HL-60 (cell line): ENCODE measurements around the gene ADCY5.

Experiments used
- DNase-seq, 2 experiments: peaks; one replicate each; pipeline ENCODE4 v3.0.0-alpha.2; 2010 to 2020; ENCODE audit warnings: low read depth in 1 of 2, low spot score in 1 of 2
- H3K27ac ChIP-seq: fragments of 250-450 bp; sonication (Bioruptor Pico); replicated peaks from 2 replicates; pipeline ENCODE4 v1.5.1; 2020; ENCODE audit warnings: mild to moderate bottlenecking, moderate library complexity
- H3K27me3 ChIP-seq: fragments of 250-450 bp; sonication (Bioruptor Pico); 2 replicates; pipeline ENCODE4 v1.5.1; 2021; ENCODE audit warnings: mild to moderate bottlenecking, moderate library complexity; ENCODE audit not compliant: insufficient read depth, poor library complexity, severe bottlenecking
- H3K4me3 ChIP-seq: replicated peaks from 2 replicates; pipeline ENCODE4 v1.5.1; 2011; ENCODE audit warnings: mild to moderate bottlenecking, control low read depth, low read length; ENCODE audit not compliant: insufficient read depth
- GABPA ChIP-seq: IDR thresholded peaks from 2 replicates; pipeline ENCODE4 v1.6.1; 2012; ENCODE audit warnings: low read depth
- POLR2AphosphoS5 ChIP-seq: IDR thresholded peaks from 2 replicates; pipeline ENCODE4 v1.6.1; 2012; ENCODE audit warnings: low read depth
- REST ChIP-seq: IDR thresholded peaks from 2 replicates; pipeline ENCODE4 v1.6.1; 2012; ENCODE audit warnings: low read depth; ENCODE audit not compliant: insufficient replicate concordance
- SPI1 ChIP-seq: IDR thresholded peaks from 2 replicates; pipeline ENCODE4 v1.6.1; 2012; ENCODE audit warnings: low read depth, mild to moderate bottlenecking, borderline replicate concordance
- TF ChIP-seq, protein P1 (sequence below): IDR thresholded peaks from one replicate; pipeline ENCODE4 v1.5.1; 2011; ENCODE audit warnings: low read length, control low read depth, inconsistent platforms; ENCODE audit not compliant: insufficient read depth

ADCY5 gene

GRCh38 chr3:123267821-123268220, 181.1 kb downstream of the ADCY5 start:
- TF ChIP-seq REST (no peak), SPI1 (no peak), GABPA (no peak), POLR2AphosphoS5 (no peak)
- TF ChIP-seq, protein P1, sequence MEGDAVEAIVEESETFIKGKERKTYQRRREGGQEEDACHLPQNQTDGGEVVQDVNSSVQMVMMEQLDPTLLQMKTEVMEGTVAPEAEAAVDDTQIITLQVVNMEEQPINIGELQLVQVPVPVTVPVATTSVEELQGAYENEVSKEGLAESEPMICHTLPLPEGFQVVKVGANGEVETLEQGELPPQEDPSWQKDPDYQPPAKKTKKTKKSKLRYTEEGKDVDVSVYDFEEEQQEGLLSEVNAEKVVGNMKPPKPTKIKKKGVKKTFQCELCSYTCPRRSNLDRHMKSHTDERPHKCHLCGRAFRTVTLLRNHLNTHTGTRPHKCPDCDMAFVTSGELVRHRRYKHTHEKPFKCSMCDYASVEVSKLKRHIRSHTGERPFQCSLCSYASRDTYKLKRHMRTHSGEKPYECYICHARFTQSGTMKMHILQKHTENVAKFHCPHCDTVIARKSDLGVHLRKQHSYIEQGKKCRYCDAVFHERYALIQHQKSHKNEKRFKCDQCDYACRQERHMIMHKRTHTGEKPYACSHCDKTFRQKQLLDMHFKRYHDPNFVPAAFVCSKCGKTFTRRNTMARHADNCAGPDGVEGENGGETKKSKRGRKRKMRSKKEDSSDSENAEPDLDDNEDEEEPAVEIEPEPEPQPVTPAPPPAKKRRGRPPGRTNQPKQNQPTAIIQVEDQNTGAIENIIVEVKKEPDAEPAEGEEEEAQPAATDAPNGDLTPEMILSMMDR = no peak
- Histone ChIP-seq H3K4me3 (no peak overlapping the region), H3K27me3 (no peaks in the 10 kb centered on the region), H3K27ac (no peak overlapping the region)
- no peak for DNase-seq

GRCh38 chr3:123263941-123264340, 184.9 kb downstream of the ADCY5 start:
- TF ChIP-seq GABPA = no peak
- TF ChIP-seq POLR2AphosphoS5 = no peak
- no peak for TF ChIP-seq SPI1
- TF ChIP-seq REST = no peak
- TF ChIP-seq, protein P1 = no peak
- H3K27me3 ChIP-seq = no peaks in the 10 kb centered on the region
- DNase-seq = no peak
- H3K27ac ChIP-seq = no peak overlapping the region
- H3K4me3 ChIP-seq = no peak overlapping the region

DNA sequence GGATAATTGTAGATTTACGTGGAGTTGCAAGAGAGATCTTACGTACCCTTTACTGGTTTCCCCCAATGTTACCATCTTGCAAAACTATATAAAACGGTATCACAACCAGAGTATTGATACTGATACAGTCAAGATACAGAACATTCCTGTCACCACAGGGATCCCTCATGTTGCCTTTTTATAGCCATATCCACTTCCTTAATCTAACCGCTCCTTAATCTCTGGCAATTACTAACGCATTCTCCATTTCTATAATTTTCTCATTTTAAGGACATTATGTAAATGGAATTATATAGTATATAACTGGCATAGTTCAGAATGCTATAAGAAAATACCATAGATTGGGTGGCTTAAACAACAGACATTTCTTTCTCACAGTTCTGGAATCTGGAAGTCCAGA, 186.0 kb downstream of the ADCY5 start:
- no peak for DNase-seq
- Histone ChIP-seq H3K4me3 (no peak overlapping the region), H3K27ac (no peak overlapping the region), H3K27me3 (no peaks in the 10 kb centered on the region)
- TF ChIP-seq, protein P1 = no peak
- TF ChIP-seq POLR2AphosphoS5 = no peak
- TF ChIP-seq GABPA = no peak

DNA sequence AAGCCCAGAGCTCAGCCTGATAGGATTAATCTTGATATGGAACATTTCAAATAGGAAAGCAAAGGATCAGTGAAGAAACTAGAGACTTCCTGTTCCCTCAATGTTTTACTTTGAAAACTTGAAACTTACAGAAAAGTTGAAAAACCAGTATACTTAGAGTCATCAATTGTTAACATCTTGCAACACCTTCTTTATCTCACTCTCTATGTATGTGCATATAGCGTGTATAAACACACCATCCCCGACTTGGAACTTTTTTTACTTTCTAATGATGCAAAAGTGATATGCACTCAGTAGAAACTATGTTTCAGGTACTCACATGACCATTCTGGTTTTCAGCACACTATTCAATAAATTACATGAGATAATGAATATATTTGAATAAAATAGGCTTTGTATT, 186.7 kb downstream of the ADCY5 start:
- Histone ChIP-seq H3K27me3 (no peaks in the 10 kb centered on the region), H3K4me3 (no peak overlapping the region), H3K27ac (no peak overlapping the region)
- TF ChIP-seq, protein P1 = no peak
- no peak for TF ChIP-seq SPI1
- TF ChIP-seq GABPA = no peak
- no peak for TF ChIP-seq POLR2AphosphoS5
- no peak for TF ChIP-seq REST
- no peak for DNase-seq
